Thyroid gland (tissue), 4 donors: ENCODE results near the gene PEX10.

Source experiments
- POLR2A ChIP-seq, 2 donors: fragments of 450-650 bp; IDR thresholded peaks; one replicate each; pipeline ENCODE4 v1.6.1; 2017; ENCODE audit warnings: antibody characterized with exemption in 2 of 2, mild to moderate bottlenecking in 2 of 2, moderate library complexity in 1 of 2
- TF ChIP-seq, protein P1 (sequence below), 6 experiments: fragments of 200-600 bp in 3 of 6; fragments of 450-650 bp in 3 of 6; sonication (generic) in 3 of 6; IDR thresholded peaks; one replicate each; pipeline ENCODE4 v1.5.1; 2016 to 2019; ENCODE audit warnings: antibody characterized with exemption in 6 of 6, mild to moderate bottlenecking in 2 of 6, inconsistent platforms in 1 of 6, moderate library complexity in 1 of 6

DNA sequence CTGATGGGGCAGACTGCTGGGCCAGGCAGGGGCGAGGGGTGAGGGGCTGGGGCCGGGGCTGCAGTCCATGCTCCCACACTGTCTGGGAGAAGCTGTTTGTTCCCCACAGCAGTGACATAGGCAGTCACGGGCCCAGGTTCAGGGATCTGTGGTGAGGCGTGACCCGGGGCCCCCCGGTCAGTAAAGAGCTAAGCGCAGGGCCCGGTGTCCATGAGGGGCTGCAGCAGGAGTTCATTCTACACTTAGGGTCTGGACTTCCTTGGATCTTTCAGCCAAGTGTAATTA lies 4.4 kb downstream of the PEX10 start:
- TF ChIP-seq, protein P1, sequence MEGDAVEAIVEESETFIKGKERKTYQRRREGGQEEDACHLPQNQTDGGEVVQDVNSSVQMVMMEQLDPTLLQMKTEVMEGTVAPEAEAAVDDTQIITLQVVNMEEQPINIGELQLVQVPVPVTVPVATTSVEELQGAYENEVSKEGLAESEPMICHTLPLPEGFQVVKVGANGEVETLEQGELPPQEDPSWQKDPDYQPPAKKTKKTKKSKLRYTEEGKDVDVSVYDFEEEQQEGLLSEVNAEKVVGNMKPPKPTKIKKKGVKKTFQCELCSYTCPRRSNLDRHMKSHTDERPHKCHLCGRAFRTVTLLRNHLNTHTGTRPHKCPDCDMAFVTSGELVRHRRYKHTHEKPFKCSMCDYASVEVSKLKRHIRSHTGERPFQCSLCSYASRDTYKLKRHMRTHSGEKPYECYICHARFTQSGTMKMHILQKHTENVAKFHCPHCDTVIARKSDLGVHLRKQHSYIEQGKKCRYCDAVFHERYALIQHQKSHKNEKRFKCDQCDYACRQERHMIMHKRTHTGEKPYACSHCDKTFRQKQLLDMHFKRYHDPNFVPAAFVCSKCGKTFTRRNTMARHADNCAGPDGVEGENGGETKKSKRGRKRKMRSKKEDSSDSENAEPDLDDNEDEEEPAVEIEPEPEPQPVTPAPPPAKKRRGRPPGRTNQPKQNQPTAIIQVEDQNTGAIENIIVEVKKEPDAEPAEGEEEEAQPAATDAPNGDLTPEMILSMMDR (IDR thresholded peaks at IDR 0.05) = no peak
- no peak for TF ChIP-seq POLR2A (IDR thresholded peaks at IDR 0.05)
